ENCODE measurements around the gene SCCPDH.

Gene SCCPDH

GRCh38 chr1:246787781-246788513, 63.7 kb downstream of the SCCPDH start:
- DNase-seq, result no peak

- DNase-seq, result no peak
These were observed 64.7 kb downstream of the SCCPDH start for GRCh38 chr1:246788895-246789338.

DNA sequence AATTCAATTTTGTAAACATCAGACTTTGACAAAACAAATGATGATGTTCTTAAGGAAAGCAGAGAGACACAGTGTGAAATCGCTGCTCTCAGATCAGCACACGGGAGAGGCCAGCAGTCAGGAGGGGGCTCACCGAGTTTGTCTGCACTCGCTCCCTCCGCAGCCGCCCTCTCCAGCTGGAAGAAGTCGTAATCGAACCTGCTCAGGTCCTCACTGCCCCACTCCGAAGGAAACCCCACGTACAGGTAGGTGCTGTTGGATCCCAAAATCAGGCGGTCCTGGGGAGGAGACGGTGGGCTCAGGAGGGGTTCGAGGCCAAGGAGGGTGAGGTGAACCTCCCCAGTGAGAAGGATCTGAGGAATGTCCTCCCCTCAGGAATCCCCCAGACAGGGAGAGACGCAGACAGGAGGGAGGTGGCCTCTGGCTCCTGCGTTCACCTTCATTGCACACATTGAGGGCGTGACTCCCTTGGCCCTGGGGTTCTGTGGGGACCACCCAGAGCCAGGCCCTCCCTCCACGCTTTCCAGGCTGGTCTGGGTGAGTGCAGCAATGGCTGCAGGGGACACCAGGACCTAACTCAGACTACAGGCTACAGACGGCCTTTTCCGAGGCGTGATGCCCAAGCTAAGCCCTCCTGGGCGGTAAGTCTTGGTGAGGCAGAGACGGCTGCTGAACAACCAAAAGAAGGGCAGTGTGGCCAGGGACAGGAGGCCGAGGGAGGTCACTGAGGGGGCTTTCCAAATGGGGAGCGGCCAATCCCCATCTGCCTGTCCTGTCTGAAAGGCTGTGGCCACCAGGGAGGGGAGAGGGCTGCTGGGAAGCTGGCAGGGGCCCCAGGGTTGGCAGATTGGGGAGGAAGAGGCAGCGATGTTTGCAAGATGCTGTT, 65.5 kb downstream of the SCCPDH start:
- no peak for DNase-seq

DNA sequence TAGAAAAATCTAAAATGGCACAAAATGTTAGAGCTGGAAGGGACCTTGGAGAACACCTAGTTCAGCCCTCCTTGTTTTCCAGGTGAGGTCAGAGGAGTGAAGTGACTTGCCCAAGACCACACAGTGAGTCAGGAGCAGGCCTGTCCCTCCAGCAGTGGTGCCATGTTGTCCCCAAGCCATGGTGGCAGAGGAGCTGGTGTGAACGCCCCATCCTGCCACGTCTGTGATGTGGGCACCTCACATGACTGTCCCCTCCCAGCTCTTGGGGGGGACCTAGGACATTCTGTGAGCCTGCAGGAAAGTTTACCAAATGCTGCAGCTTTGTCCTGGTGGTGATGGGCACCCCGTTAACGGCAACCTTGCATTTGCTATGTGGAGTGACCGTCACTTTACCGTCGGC, 66.2 kb downstream of the SCCPDH start:
- DNase-seq, result no peak

GRCh38 chr1:246790833-246791232, 66.6 kb downstream of the SCCPDH start:
- DNase-seq, result no peak

DNA sequence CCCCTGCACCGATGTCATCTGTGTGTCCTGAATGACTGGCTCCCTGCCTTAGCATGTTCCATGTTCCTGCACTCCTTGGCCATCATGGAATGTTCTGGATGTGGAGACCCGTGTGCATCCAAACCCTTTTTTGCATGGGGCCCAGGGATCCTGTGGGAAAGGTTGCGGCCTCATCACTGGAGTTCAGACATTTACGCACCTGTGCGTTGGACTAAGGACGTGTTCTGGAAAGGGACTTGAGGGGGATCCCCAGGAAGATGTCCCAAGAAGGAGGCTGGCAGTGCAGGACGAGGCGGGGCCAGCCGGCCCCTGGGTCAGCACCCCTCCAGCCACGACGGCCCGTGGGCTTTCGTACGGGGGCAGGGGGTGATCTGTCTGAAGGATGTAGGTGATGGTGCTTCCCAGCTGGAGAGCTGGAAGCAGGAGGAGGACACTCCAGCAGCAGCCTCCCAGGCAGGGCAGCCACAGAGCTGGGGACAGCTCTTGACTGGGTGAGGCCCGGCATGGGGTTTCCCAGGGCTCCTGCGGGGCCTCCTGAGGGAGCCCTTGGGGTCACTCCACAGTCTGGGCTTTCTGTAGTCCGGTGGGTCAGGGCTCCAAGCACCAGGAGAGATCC, 67.2 kb downstream of the SCCPDH start:
- no peak for DNase-seq

DNA sequence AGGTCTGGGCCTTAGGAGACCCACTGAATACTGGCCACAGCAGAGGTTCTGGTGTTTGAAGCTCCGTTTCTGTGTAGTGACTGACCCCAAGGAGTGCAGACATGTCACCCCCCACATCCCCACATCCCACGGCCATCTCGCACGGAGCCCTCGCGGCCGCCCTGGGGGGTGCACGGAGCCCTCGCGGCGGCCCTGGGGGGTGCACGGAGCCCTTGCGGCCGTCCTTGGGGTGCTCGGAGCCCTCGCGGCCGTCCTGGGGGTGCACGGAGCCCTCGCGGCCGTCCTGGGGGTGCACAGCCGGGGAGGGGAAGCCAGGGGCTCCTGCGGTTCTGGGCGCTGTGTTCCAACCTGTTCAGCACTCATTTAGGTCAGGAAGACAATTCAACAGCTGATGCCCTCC, 68.4 kb downstream of the SCCPDH start:
- DNase-seq, result no peak

- DNase-seq, result no peak
These were observed 69.2 kb downstream of the SCCPDH start for GRCh38 chr1:246793356-246793896.

DNA sequence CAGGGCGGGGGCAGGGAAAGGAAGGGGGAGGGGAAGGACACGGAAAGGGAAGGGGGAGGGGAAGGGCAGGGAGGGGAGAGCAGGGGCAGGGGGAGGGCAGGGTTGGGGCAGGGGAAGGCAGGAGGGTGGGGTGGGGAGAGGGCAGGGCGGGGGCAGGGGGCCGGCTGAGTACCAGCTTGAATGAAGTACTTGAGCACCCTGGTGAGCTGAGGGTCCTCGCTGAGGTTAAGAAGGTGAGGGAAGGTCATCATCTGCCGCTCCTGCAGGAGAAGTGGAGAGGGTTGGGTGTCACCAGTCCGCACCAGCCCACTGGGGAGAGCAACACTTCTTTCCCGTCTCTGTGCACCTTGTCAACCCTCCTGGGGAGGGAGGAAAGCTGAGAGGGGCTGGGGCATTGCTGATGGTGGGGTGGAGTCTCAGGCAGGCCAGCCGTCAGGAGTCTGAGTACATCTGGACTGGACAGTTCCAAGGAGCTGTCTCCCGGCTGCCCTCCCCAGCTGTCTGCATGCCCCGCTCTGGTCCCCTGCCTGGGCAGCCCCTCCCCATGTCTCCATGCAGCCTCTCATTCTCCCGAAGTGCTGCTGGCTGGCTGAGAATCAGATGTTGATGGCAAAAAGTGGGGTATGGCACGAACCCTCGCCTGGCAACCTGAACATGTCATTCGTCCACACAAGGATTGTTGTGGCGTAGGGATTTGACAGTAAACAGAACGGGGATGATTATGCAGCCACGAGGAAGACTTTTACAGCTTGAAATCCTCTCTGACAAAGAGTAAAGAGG, 70.0 kb downstream of the SCCPDH start:
- DNase-seq, result no peak

DNA sequence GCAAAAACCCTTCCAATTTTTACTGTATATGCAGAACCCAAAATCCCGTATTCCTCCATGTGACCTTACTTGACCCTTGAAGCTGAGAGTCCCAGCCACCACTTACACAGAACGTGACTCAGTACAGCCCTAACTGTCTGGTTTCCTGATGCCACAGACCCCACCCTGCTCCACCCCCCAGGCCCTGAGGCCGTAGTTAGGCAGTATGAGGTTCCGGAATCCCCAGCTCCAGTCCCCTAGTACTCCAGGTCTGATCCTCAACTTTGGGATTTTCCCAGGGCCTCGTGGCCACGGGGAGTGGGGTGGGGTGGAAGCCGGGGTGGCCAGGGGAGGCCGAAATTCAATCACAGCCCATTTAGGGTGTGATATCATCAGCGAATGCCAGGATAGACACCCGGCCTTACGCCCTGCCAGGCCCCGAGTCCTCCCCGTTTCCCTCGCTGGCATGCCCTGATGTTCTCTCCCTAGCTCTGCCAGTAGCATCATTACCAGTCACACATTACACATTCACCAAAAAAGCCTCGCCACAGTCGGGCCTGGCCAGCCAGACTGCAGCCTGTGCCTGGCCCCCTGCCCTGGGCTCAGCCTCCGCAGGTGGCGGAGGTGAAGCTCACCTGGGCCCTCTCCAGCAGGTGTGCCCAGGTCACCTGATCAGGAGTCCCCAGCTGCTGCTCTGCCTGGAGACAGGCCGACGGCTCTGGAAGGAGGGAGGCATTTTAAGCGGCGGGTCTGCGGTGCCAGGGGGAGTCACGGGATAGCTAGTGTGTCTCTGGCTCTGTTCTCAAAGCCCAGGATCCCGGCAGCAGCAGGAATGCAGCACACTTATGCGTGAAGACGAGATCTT, 70.8 kb downstream of the SCCPDH start:
- no peak for DNase-seq

DNA sequence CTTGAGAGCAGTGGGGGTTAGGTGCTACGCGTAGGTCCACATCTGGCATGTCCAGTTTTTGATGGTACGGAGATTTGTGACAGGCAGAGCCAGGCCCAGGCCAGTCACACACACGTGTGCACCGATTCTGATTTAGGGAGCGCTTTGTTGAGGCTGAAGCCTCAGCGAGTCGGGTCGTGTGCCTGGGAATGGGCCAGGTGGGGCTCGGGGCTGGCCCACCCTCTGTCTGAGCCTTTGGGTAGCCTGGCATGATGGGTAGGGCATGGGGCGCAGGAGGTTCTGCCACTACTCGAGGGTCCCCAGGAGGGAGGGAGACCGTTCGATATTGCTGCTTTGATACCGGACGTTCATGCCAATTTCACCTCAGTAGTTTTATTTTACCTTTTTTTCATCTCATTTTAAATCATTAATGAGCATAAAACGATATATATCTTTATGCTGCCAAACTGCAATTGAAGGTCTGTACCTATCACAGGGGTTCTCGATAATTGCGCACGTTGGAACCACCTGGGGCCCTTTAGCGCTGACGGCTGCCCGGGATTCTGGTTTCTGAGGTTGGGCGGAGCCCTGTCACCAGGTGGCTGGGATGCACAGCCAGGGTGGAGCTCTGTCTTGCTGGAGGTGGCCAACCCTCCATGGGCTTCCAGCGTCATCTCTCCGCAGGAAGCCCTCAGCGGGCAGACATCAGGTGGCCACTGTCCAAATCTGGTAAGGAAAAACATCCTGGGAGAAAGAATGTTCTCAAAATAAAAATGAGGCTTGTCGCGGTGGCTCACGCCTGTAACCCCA, 71.9 kb downstream of the SCCPDH start:
- no peak for DNase-seq

- DNase-seq, result no peak
These were observed 72.9 kb downstream of the SCCPDH start for GRCh38 chr1:246797157-246797556.

- no peak for DNase-seq
These were observed 73.4 kb downstream of the SCCPDH start for GRCh38 chr1:246797597-246797996.

DNA sequence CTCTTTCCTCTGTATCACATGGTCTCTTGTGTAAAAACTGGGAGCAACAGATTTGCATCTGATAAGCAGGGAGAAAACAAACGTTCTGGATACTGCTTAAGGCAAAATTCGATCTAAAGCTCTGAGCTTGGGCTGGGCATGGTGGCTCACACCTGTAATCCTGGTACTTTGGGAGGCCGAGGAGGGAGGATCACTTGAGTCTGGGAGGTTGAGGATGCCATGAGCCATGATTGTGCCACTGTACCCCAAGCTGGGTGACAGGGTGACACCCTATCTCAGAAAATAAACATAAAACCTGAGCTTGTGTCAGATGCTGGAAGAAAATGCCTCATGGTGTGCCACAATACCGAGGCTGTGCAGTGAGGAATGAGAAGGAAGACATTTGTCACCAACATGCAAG, 73.9 kb downstream of the SCCPDH start:
- DNase-seq, result no peak

DNA sequence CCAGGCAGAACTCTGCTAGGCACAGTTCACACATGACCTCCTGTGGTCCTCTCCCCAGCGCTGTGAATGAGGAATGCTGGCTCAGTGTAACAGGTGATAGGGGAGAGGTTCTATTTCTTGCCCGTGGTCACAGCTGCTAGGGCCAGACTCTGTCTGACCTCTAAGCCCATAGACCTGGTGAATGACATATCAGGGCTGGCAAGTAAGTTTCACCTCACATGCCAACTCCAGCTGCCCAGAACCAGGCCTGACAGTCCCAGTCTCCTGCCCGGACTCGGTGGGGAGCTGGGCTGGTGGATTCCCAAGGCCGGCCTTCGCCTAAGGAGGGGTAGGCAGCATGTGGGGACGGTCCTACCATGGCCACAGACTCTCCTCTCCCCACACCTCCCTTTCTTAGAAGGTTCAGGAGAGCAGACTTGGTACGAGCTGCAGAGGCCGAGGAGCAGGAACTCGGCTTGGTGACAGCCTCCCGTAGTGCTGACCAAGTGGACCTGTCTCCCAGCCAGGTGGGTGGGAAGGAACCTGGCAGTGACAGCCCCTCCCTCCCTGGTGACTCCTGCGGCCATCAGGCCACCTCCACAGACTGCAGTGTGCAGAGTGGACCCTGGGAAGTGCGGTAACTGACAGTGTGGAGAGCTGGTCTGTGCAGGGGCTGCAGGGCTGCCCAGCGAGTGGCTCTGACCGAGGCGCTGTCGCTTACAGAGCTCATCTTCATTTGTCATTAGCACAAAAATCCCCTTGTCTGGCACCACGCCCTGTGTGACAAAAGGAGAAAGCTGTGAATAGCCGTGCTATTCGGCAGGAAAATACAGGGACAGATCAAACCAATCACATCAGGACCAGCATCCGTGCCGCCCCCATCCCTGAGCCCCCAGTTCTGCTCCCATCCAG, 74.6 kb downstream of the SCCPDH start:
- no peak for DNase-seq

- no peak for DNase-seq
These were observed 76.1 kb downstream of the SCCPDH start for GRCh38 chr1:246800356-246800755.

- DNase-seq, result no peak
These were observed 76.5 kb downstream of the SCCPDH start for GRCh38 chr1:246800756-246801155.

DNA sequence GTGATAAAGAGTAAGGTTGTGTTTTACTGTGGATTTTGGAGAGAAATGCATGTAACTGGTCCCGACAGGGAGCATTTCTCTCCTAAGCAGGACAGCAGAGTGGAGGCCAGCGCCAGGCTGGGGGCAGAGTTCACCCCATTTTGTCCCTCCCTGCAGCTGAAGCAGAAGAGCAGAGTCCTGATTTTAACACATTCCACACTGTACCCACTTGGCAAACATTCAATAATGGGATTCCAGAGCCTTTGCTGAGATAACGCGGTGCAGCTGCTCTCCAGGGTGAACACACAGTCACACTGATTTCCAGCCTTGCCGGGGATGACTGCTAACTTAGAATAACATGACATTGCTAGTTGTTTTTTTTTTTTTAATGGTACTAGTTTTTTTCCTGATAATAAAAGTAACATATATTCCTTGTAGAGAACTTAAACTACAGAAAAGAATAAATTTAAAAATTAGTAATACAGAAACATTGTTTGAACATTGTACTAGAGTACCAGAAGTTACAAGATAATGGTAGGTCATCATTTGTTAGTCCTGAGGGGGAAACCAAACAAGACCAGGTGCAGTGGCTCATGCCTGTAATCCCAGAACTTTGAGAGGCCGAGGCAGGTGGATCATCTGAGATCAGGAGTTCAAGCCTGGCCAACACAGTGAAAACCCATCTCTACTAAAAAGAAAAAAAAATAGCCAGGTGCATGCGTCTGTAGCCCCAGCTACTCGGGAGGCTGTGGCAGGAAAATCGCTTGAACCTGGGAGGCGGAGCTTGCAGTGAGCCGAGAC, 77.2 kb downstream of the SCCPDH start:
- no peak for DNase-seq

DNA sequence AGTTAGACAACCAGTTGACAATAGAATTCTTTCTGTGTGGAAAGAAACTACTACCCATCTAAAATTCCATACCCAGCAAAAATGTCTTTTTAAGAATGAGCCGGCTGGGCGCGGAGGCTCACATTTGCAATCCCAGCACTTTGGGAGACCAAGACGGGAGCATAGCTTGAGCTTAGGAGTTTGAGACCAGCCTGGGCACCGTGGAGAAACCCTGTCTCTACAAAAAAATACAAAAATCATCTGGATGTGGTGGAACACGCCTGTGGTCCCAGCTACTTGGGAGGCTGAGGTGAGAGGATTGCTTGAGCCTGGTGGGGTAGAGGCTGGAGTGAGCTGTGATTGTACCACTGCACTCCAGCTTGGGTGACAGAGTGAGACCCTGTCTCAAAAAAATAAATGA, 79.2 kb downstream of the SCCPDH start:
- no peak for DNase-seq

Data from activated naive CD4-positive, alpha-beta T cell treated with Interleukin-2 at 50 U/mL for 16 hours (primary cell).